ENCODE results near the gene JTB. TPM values are rescaled to one million over a fixed set of nuclear protein-coding genes. Genes with fewer than 3 reads are reported as not detected.

Gene JTB
- total RNA-seq, 1 donor from 2014 or later = 48.6 TPM

- no peak for TF ChIP-seq CTCF (IDR thresholded peaks at IDR 0.05; ENCODE audit: partially characterized antibody, unreplicated experiment)
- Mint-ChIP-seq H3K27ac (ENCODE audit: unreplicated experiment) (peak overlapping the region; percentile 52), H3K9me3 (ENCODE audit: unreplicated experiment) (peaks cover 2% of the 10 kb centered on the region), H3K36me3 (ENCODE audit: unreplicated experiment) (no peaks in the 10 kb centered on the region), H3K27me3 (ENCODE audit: unreplicated experiment) (peaks cover 3% of the 10 kb centered on the region), H3K4me3 (ENCODE audit: unreplicated experiment) (no peak overlapping the region), H3K4me1 (ENCODE audit: low read depth, unreplicated experiment) (peaks cover 3% of the 10 kb centered on the region)
- no peak for DNase-seq
These were observed 48.6 kb downstream of the JTB start for GRCh38 chr1:153928791-153929341.

DNA sequence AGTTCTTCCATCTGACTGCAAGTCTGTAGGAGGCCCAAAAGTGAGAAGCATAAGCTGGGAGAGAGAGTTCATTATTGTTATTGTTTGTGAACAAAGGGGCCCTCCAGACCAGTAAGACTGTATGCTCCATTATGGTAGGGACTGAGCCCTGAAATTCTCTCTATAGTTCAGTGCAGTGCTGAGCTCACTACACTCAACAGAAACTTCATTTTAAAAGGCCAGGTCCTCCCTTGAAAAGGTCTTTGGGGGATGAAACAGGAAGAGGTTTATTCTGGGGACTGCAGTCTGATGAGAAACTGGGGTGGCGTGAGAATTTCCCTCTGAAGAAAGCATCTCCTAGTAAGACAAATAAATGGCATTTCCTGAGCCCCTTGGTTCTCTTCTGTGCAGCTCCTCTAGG lies 49.2 kb downstream of the JTB start:
- Mint-ChIP-seq H3K4me3 (ENCODE audit: unreplicated experiment) (no peak overlapping the region), H3K27ac (ENCODE audit: unreplicated experiment) (peak overlapping the region; percentile 52), H3K9me3 (ENCODE audit: unreplicated experiment) (peaks cover 6% of the 10 kb centered on the region), H3K4me1 (ENCODE audit: low read depth, unreplicated experiment) (peaks cover 3% of the 10 kb centered on the region), H3K36me3 (ENCODE audit: unreplicated experiment) (no peaks in the 10 kb centered on the region), H3K27me3 (ENCODE audit: unreplicated experiment) (peaks cover 3% of the 10 kb centered on the region)
- DNase-seq = no peak
- no peak for TF ChIP-seq CTCF (IDR thresholded peaks at IDR 0.05; ENCODE audit: partially characterized antibody, unreplicated experiment)

DNA sequence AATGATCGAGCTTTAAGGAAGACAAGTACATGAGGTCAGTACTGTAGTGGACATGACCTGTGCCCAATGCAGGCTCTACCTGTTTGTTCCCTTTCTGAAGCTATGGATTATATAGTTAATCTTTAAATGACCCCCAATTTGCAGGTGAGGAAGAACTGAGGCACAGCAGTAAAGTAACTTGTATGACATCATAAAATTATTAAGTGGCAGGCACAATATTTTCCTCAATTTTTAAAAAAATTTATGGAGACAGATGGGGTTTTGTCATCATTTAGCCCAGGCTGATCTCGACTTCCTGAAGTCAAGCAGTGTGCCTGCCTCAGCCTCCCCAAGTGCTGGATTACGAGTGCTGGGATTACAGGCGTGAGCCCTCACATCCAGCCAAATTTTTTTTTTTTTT lies 51.1 kb downstream of the JTB start:
- no peak for DNase-seq
- TF ChIP-seq CTCF (IDR thresholded peaks at IDR 0.05; ENCODE audit: partially characterized antibody, unreplicated experiment) = no peak
- peaks cover 15% of the 10 kb centered on the region for H3K9me3 Mint-ChIP-seq (ENCODE audit: unreplicated experiment)
- H3K27me3 Mint-ChIP-seq (ENCODE audit: unreplicated experiment) = peaks cover 9% of the 10 kb centered on the region
- H3K36me3 Mint-ChIP-seq (ENCODE audit: unreplicated experiment) = no peaks in the 10 kb centered on the region
- no peak overlapping the region for H3K27ac Mint-ChIP-seq (ENCODE audit: unreplicated experiment)
- peaks cover 4% of the 10 kb centered on the region for H3K4me1 Mint-ChIP-seq (ENCODE audit: low read depth, unreplicated experiment)
- H3K4me3 Mint-ChIP-seq (ENCODE audit: unreplicated experiment) = no peak overlapping the region

Small RNA genes within 50 kb of the gene (microRNA-seq; reads per million reads assigned to microRNA genes)
- gene MIR6737 (ENCODE audit: unreplicated experiment) = 3.2 reads per million, percentile 23 among the genes with 10 or more reads in this experiment

Other genes starting within 250 kb of the JTB start
- gene INTS3, start 249.6 kb downstream of the JTB start, total RNA-seq (ENCODE audit: unreplicated experiment) = 56.7 TPM
- gene SLC27A3, start 202.3 kb downstream of the JTB start, total RNA-seq (ENCODE audit: unreplicated experiment) = 10.8 TPM
- gene GATAD2B, start 54.7 kb downstream of the JTB start, total RNA-seq (ENCODE audit: unreplicated experiment) = 57.6 TPM
- 72.9 TPM for gene DENND4B, start 31.0 kb downstream of the JTB start, total RNA-seq (ENCODE audit: unreplicated experiment)
- gene CRTC2, start 19.1 kb downstream of the JTB start, total RNA-seq (ENCODE audit: unreplicated experiment) = 47.3 TPM
- gene SLC39A1, start 14.1 kb downstream of the JTB start, total RNA-seq (ENCODE audit: unreplicated experiment) = 28.1 TPM
- gene CREB3L4, start 9.8 kb downstream of the JTB start, total RNA-seq (ENCODE audit: unreplicated experiment) = 14.3 TPM
- gene RAB13, start 8.7 kb upstream of the JTB start, total RNA-seq (ENCODE audit: unreplicated experiment) = 29.9 TPM
- gene RPS27, start 13.1 kb upstream of the JTB start, total RNA-seq (ENCODE audit: unreplicated experiment) = 881 TPM
- gene NUP210L, start 177.4 kb upstream of the JTB start, total RNA-seq (ENCODE audit: unreplicated experiment) = 0.10 TPM
- 392 TPM for gene TPM3, start 214.4 kb upstream of the JTB start, total RNA-seq (ENCODE audit: unreplicated experiment)
- gene CFAP141, start 228.7 kb upstream of the JTB start, total RNA-seq (ENCODE audit: unreplicated experiment) = not detected
- gene UBAP2L, start 243.3 kb upstream of the JTB start, total RNA-seq (ENCODE audit: unreplicated experiment) = 259 TPM